NCI-H82 (cell line): ENCODE measurements around the gene PURA.
A peak's percentile ranks its signal among the peaks of the same experiment; 100 is the strongest.

Experiments used
- DNase-seq: peaks from one replicate; lab custom pipeline; 2025; lab: John Stamatoyannopoulos, UW

PURA gene

DNA sequence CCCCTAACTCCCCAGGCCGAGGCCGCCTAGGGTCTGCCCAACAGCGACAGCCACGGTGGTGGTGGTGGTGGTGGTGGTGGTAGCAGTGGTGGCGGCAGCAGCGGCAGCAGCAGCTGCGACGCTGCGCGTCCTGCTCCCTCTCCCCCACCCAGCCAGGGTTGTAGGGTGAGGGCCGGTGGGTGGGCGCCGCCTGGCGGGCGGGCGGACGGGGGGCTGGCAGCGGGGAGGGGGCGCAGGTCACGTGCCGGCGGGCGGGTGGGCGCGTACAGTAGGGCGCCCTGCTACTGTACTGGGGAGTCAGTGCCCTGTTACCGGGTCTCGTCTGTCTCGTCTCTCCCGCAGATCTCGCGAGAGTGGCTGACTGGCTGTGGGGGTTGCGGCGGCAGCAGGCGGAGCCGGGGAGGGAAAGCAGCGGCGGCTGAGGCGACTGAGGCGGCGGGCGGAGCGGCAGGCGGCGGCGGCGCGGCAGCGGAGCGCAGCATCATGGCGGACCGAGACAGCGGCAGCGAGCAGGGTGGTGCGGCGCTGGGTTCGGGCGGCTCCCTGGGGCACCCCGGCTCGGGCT is at the start of gene PURA:
TSS of gene PURA (plus strand) at position 411 of the 565 bp plus-strand sequence. CDS start at position 484, 73 bp downstream.
- peak; percentile 97 for DNase-seq

DNA sequence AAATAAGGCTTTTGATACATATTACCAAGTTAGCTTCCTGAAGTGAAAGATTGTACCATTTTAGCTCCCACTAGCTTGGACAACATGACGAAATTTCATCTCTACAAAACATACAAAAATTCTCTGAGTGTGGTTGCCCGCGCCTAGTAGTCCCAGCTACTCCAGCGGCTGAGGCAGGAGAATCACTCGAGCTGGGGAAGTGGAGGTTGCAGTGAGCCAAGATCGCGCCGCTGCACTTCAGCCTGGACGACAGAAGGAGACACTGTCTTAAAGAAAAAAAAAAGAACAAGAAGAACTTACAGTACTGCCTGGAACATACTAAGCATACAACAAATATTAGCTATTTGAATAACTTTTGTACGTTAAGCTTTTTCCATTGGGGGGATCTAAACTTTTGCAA is 41.1 kb upstream of the PURA start:
- DNase-seq: no peak

GRCh38 chr5:140073296-140073695 is 40.6 kb upstream of the PURA start:
- no peak for DNase-seq

- DNase-seq: no peak
Observed at GRCh38 chr5:140075371-140075770, 38.5 kb upstream of the PURA start.

DNA sequence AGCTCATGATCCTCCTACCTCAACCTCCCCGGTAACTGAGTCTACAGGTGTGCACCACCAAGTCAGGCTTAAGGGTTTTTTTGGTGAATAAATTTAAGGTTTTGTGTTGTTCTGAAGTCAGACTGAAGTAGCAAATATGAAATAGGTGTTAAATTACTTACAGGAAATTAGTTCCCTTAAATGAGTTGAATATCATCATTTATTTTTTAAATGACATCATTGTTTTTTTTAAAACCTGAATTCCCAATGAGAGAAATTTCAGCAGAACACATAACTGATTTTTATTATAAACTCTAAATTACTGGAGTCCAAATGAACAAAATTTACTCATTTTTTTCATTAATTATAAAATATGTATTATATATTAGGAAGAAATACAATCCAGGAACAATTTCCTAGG is 37.8 kb upstream of the PURA start:
- no peak for DNase-seq

DNA sequence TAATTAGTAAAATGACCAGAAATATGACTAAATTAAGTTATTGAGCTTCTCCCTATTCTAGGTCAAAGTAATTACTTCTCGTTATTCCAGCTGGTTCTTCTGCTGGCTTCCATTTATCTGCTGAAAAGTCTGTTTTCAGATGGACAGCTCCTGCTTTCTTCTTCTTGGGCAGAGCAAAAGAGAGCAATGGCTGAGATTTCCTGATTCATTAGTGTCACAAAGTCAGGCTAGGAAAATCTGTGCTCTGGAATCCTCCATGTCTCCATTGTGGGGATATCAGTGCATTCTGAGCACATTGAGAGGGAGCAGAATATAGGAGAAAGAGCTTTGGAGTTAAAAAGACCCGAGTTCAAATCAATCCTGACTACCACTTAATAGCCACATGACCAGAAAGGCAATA is 37.1 kb upstream of the PURA start:
- DNase-seq: no peak

DNA sequence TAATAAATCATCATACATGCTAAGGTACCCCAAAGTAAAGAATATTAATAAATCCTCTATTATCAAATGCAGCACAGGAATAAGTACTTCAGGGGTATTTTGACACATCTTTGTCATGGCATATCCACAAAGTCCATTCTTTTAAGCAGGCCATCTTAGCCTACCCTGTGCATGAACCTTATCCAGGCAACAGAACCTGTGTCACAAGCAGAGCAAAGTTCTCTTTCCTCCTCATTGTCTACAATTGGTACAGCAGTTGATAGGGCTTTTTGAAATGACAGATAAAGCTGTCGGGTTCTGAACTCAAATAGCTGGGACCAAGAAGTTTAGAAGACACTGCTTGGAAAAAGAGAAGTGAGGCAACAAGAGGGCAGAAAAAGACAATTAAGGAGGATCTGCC is 30.8 kb upstream of the PURA start:
- no peak for DNase-seq

DNA sequence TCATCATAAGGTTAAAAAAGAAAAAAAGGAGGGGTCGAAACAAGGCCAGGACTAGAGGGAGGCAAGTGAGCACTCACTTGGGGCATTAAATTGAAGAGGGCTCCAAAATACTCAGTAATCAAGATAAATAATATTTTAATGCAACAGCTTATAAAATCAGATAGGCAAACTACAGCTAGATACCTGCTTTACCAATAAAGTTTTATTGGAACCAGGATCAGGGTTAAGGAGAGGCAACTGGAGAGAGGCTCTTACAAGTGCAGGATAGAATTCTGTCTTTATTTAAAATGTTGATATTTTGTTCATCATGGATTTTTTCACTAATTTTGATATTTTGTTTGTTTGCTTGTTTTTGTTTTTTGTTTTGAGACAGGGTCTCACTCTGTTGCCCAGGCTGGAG is 30.3 kb upstream of the PURA start:
- no peak for DNase-seq

DNA sequence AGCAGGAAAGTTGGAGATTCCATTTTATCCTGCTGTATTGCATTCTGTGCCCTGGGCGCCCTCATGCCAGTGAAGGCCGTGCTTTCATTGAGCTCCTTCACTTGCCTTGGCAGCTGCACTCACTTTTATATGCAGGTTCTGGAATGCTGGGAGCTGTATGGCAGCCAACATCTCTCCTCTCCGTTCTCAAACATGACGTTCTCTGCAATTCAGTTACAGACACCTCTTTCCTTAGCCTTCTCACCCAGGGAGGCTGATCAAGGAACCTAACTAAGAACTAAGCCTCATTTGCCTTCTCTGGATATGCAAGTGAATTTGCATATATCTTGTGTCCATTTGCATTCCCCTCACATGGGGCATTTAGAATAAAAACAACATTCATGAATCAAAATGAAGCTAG is 29.4 kb upstream of the PURA start:
- no peak for DNase-seq

DNA sequence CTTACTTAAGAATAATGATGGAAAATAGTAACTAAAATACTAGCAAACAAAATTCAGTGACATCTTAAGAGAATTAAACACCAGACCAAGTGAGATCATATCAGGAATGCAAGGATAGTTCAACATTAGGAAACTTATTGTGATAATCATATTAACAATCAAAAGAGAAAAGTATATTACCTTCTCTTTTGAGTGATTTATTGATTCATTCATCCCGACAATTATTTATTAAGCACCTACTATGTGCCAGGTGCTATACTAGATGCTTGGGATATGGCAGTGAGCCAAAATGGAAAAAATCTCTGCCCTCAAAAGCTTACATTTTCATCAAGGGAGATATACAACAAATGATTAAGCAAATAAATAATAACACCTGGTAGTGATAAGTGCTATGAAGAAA is 23.7 kb upstream of the PURA start:
- DNase-seq: no peak

GRCh38 chr5:140093179-140093578 is 20.7 kb upstream of the PURA start:
- DNase-seq: no peak

DNA sequence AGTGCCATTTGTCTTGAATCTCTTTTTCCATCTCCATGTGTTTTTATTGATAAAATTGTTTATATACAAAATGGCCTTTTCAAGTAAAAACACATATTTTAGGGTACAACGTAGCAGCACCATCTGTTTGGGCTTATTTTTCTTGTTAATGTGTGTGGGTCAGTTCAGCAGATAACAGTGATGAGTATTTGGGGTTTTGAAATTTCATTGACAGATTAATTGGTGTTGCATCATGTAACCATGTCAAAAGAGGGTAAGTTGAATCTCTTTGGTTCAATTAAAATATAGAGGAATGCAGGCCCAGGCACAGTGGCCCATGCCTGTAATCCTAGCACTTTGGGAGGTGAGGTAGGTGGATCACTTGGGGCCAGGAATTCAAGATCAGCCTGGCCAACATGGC is 20.0 kb upstream of the PURA start:
- DNase-seq: no peak

DNA sequence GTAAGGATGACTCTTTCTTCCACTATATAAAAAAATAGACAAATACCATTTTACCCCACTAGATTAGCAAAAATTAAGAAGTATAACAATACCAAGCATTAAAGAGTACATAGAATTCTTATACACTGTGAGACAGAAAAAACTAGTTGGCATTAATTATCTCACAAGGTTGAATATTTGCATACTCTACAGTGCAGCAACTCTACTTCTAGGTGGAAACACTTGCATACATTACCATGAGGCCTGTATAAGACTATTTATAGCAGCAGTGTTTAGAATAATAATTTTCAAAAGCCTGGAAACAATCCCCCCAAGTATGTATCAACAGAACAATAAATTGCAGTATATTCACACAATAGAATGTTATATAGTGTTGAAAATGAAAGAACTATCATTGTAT is 19.0 kb upstream of the PURA start:
- no peak for DNase-seq

DNA sequence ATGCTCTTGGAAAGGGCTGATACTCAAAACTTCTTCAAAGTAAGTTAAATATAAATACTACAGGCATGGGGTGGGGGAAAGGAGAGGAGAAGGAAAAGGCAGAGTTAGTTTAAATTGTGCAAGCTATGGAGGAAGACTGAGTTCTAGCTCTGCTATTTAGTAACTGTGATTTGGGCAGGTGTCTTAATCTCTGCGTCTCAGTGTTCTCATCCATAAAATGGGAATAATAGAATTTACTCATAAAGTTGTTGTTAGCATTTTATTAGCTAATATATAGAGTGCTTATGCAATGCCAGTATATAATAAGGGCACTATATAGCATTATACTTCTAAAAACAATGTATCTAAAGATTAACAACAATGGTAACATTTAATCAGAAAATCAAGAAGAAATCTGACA is 12.7 kb upstream of the PURA start:
- DNase-seq: no peak

- DNase-seq: no peak
Observed at GRCh38 chr5:140103154-140103553, 10.8 kb upstream of the PURA start.

GRCh38 chr5:140104100-140104499 is 9.8 kb upstream of the PURA start:
- no peak for DNase-seq

DNA sequence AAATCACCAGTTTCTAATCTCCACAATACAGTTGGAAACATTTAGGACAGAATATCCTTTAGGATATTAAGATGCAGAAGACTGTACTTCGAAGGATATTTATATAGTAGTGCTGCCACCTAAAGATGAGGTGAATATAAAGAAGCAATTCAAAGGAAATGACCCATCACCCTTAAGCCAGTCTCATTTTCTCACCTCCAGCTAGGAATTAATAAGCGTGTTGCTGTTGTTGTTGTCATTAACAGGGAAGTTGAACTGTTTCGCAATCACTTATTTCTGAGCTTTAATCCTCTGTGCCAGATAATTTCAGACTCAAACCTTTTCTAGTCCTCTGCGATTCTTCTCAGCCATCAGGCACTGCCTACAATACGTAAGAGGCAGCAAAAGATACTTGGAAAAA is 7.8 kb upstream of the PURA start:
- peak; percentile 36 for DNase-seq

- no peak for DNase-seq
Observed at GRCh38 chr5:140106805-140107311, 7.1 kb upstream of the PURA start.

- DNase-seq: peak; percentile 95
Observed at GRCh38 chr5:140107312-140108092, 6.4 kb upstream of the PURA start.

- peak; percentile 68 for DNase-seq
Observed at GRCh38 chr5:140108093-140109017, 5.6 kb upstream of the PURA start.

GRCh38 chr5:140109018-140109758 is 4.7 kb upstream of the PURA start:
- peak; percentile 36 for DNase-seq
